ENCODE data around the gene HDGF.

HDGF gene

GRCh38 chr1:156712626-156713025, 38.8 kb downstream of the HDGF start:
- DNase-seq: no peak

GRCh38 chr1:156711011-156711817, 40.3 kb downstream of the HDGF start:
- no peak for DNase-seq

GRCh38 chr1:156709757-156710489, 41.6 kb downstream of the HDGF start:
- DNase-seq: no peak

- no peak for DNase-seq
Measured at GRCh38 chr1:156709031-156709430, 42.4 kb downstream of the HDGF start.

GRCh38 chr1:156708218-156708661, 43.2 kb downstream of the HDGF start:
- DNase-seq: no peak

- no peak for DNase-seq
Measured at GRCh38 chr1:156707417-156708217, 43.9 kb downstream of the HDGF start.

- no peak for DNase-seq
Measured at GRCh38 chr1:156706657-156707416, 44.6 kb downstream of the HDGF start.

GRCh38 chr1:156705918-156706656, 45.4 kb downstream of the HDGF start:
- peak; percentile 89 for DNase-seq

- DNase-seq: peak; percentile 68
Measured at GRCh38 chr1:156705321-156705917, 46.1 kb downstream of the HDGF start, which contains the start of gene CRABP2. TSS of gene CRABP2 (minus strand) at chr1:156705583. CDS start at chr1:156705446, 137 bp downstream.

GRCh38 chr1:156704930-156705320, 46.5 kb downstream of the HDGF start:
- DNase-seq: peak; percentile 81

- no peak for DNase-seq
Measured at GRCh38 chr1:156704166-156704711, 47.2 kb downstream of the HDGF start.

GRCh38 chr1:156703741-156704140, 47.7 kb downstream of the HDGF start:
- no peak for DNase-seq

GRCh38 chr1:156703336-156703735, 48.1 kb downstream of the HDGF start:
- DNase-seq: no peak

- DNase-seq: no peak
Measured at GRCh38 chr1:156700736-156701531, 50.5 kb downstream of the HDGF start.

GRCh38 chr1:156698995-156699394, 52.5 kb downstream of the HDGF start:
- DNase-seq: no peak

- no peak for DNase-seq
Measured at GRCh38 chr1:156697481-156697880, 54.0 kb downstream of the HDGF start.

GRCh38 chr1:156696755-156697154, 54.7 kb downstream of the HDGF start:
- no peak for DNase-seq

GRCh38 chr1:156694690-156694962, 56.8 kb downstream of the HDGF start:
- DNase-seq: no peak

GRCh38 chr1:156693848-156694689, 57.4 kb downstream of the HDGF start:
- no peak for DNase-seq
